GM19351 (cell line): ENCODE results near the gene SNX13.

ENCODE experiments used
- ATAC-seq: cut with Tn5 transposase; IDR thresholded peaks from one replicate; pipeline ENCODE4 v1.9.1; 2021; ENCODE audit warnings: mild to moderate bottlenecking, moderate library complexity; ENCODE audit not compliant: unreplicated experiment

SNX13 gene

GRCh38 chr7:17948526-17949238 lies 8.4 kb upstream of the SNX13 start:
- ATAC-seq = no peak

GRCh38 chr7:17947620-17948019 lies 7.3 kb upstream of the SNX13 start:
- no peak for ATAC-seq

GRCh38 chr7:17946591-17946990 lies 6.3 kb upstream of the SNX13 start:
- peak; percentile 91 for ATAC-seq

- ATAC-seq = no peak
Measured at GRCh38 chr7:17944720-17945119, 4.4 kb upstream of the SNX13 start.

GRCh38 chr7:17943006-17943405 lies 2.7 kb upstream of the SNX13 start:
- ATAC-seq = no peak

- no peak for ATAC-seq
Measured at GRCh38 chr7:17942231-17942630, 1.9 kb upstream of the SNX13 start.

- no peak for ATAC-seq
Measured at GRCh38 chr7:17940951-17941431, 697 bp upstream of the SNX13 start.

GRCh38 chr7:17939606-17940301 lies 540 bp downstream of the SNX13 start:
- peak; percentile 34 for ATAC-seq

GRCh38 chr7:17939211-17939605 lies 1.1 kb downstream of the SNX13 start:
- ATAC-seq = no peak

GRCh38 chr7:17937506-17938120 lies 2.7 kb downstream of the SNX13 start:
- peak; percentile 14 for ATAC-seq

GRCh38 chr7:17936321-17936720 lies 4.0 kb downstream of the SNX13 start:
- no peak for ATAC-seq

- no peak for ATAC-seq
Measured at GRCh38 chr7:17934612-17935240, 5.6 kb downstream of the SNX13 start.

GRCh38 chr7:17934094-17934493 lies 6.2 kb downstream of the SNX13 start:
- no peak for ATAC-seq

- no peak for ATAC-seq
Measured at GRCh38 chr7:17932770-17933169, 7.5 kb downstream of the SNX13 start.

GRCh38 chr7:17931069-17931468 lies 9.2 kb downstream of the SNX13 start:
- ATAC-seq = no peak

GRCh38 chr7:17930546-17930945 lies 9.7 kb downstream of the SNX13 start:
- no peak for ATAC-seq

- no peak for ATAC-seq
Measured at GRCh38 chr7:17929647-17930395, 10.5 kb downstream of the SNX13 start.

- no peak for ATAC-seq
Measured at GRCh38 chr7:17928055-17928454, 12.2 kb downstream of the SNX13 start.

GRCh38 chr7:17921857-17922416 lies 18.4 kb downstream of the SNX13 start:
- ATAC-seq = no peak

- no peak for ATAC-seq
Measured at GRCh38 chr7:17917842-17918241, 22.5 kb downstream of the SNX13 start.
